Kasumi-1 (cell line): Measurements from ENCODE around the gene TBCD.
"Not testable (repeated sequence)": the region's sequence is repeated elsewhere in the genome, so short reads cannot be mapped to it uniquely, and the experiment has no call there.

ENCODE experiments used
- DNase-seq, 2 experiments: peaks; one replicate each; lab custom pipeline; 2025; lab: John Stamatoyannopoulos, UW

Gene TBCD

DNA sequence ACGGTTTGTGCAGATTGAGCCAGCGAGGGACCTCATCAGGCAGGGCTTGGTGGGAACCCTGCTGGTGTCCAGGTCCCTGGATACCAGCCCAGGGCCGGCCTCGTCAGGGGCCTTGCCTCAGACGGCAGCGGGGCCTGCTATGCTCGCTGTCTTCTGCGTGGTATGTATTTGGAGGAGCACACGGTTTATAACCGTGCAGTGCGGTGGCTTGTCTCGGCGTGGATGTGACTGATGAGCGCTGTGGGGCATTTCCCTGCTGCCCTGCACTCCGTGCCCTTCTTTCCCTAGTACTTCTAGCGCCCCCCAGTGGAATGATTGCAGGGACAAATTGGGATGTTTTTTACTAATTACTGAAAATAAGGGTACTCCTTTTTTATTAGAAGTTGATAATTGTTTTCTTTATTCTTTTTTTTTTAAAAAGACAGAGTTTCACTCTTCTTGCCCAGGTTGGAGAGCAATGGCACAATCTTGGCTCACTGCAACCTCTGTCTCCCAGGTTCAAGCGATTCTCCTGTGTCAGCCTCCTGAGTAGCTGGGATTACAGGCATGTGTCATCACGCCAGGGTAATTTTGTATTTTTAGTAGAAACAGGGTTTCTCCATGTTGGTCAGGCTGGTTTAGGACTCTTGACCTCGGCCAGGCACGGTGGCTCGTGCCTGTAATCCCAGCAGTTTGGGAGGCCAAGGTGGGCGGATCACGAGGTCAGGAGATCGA, 15.3 kb downstream of the TBCD start:
- DNase-seq, result peak; percentile 71 to 91

DNA sequence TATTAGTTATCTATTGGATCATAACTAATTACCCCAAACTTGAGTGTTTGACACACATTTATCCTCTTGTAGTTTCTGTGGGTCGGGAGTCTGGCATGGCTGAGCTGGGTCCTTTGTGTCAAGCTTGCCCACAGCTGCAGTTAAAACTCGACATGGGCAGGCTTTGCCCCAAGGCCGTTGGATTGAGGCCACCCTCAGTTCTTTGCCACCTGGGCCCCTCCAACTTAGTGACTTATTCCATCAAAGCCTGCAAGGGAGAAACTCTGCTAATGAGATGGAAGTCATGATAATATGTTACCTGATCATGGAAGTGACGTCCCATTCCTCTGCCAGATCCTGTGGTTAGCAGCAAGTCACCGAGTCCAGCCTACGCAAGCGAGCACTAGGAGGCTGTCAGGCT, 17.2 kb downstream of the TBCD start:
- DNase-seq, result no peak

DNA sequence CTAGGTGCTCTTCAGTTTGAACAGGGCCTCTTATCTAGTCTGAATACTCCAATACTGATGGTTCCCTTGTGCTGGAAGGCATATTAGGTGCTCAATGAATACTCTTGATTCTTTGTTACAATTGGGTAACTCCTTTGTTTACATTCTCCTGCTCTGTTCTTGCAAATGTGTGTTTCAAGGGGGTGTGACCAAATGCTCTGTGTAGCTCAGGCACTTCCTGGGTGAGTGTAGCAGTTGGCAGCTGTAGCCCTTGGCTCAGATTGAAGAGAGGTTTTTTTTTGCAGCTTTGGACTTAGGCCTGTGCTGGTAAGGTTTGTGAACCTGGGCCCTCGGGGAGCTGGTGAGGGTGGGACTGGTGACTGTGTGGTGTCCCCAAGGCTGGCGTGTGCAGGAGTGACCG, 20.2 kb downstream of the TBCD start:
- peak in 1 of 2 experiments; percentile 18 for DNase-seq

DNA sequence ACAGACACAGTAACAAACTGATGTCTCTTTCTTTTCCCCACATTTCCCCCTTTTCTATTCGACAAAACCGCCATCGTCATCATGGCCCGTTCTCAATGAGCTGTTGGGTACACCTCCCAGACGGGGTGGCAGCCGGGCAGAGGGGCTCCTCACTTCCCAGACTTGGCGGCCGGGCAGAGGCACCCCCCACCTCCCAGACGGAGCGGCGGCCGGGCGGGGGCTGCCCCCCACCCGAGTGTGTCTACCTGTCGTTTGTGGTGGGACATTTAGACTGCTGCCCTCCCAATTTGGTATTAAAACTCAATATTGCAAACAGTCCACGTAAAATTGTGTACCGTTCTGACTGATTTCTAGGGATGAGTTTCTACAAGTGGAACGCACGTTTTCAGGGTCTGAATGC, 22.6 kb downstream of the TBCD start:
- DNase-seq, result not testable (repeated sequence)

DNA sequence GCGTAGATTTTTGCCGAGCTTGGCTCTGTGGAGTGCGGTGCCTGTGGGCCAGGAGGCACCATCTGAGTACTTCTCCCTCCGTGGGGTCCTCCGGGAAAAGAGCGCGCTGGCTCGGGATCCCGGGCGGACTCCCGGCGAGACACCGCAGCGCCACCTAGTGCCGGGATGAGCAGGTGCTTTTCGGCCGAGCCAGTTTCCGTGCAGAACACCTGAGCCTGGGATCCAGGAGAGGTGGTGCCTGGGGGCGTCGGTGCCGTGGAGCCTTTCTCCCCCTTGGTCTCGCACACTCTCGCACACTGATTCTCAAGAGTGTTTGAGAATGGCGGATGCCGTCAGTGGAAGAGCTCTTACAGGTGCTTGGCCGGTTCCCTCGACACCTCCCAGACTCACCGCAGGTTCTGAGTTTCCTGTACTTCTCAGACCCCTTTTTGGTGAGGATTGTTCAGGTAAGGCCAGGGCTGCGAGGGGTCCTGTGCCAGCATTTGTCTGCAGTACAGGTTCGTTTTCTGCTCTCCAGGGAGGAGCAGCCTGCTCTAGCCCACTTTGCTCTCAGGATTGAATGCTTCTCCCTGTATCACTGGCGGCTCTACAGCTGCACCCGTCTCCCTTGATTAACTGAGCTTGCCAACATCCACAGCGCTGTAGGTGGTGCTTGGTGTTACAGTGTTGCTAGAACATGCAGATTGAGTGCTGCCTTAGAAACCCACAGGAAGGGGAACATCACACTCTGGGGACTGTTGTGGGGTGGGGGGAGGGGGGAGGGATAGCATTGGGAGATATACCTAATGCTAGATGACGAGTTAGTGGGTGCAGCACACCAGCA, 23.3 kb downstream of the TBCD start:
- peak; percentile 41 to 57 for DNase-seq

DNA sequence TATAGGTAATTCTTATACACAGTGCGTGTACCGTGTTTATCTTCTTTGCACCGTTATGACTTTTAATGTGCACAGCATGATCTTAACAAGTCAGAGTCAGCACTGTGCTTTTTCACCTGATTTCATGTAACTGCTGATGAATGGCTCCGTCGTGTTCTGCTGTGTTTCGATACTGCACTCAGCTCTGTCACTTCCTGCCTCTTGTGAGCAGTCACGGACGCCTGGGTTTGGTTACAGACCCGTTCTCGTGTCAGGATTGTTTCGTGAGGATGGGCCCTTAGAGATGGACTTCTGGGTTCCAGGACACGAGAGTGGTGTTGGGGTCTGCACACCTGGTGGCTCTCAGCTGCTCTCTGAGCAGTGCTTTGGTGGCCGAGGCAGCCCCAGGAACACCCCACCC, 24.6 kb downstream of the TBCD start:
- DNase-seq, result no peak

DNA sequence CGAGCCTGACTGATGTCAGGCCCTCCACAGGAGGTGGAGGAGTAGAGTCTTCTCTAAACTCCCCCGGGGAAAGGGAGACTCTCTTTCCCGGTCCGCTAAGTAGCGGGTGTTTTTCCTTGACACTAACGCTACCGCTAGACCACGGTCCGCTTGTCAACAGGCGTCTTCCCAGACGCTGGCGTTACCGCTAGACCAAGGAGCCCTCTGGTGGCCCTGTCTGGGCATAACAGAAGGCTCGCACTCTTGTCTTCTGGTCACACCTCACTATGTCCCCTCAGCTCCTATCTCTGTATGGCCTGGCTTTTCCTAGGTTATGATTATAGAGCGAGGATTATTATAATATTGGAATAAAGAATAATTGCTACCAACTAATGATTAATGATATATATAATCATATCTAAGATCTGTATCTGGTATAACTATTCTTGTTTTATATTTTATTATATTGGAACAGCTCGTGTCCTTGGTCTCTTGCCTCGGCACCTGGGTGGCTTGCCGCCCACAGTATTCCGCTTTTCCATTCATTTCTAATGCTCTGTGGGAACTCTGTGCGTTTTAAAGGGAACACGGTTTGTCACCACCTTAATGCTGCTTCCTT, 26.0 kb downstream of the TBCD start:
- DNase-seq, result not testable (repeated sequence)

DNA sequence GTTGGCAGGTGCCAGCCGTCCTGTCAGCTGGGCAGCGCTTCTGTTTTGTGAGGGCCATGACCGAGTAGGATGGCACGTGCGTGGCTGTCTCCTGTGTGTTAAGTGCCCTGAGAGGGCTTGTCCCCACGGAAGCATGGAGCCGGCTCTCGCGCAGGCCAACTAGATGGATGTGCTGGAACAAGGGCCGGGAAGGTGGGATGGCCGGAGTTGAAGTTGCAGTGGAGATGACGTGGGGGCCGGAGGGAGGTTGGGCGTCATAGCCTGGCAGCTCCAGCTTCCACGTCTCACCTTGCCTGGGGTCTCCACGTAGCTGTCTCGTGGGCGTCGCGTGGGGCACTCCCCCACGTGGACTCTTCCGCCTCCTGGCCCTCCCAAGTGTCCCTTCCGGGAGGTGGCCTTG, 27.7 kb downstream of the TBCD start:
- DNase-seq, result no peak

DNA sequence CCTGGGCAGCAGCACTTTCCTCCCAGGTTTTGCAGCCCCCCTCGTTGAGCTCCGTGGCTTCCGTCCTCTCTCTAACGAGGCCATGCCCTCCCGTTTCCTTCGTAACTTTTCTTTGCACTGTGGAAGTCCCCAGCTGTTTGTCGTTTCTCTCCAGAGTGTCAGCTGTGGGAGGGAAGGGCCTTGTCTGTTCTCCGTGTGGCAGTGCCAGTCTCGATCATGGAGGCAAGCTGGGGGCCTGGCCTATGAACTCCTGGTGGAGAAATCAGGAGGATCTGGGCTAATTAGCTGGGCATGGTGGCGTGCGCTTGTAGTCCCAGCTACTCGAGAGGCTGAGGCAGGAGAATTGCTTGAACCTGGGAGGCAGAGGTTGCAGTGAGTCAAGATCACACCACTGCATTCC, 28.3 kb downstream of the TBCD start:
- no peak for DNase-seq

DNA sequence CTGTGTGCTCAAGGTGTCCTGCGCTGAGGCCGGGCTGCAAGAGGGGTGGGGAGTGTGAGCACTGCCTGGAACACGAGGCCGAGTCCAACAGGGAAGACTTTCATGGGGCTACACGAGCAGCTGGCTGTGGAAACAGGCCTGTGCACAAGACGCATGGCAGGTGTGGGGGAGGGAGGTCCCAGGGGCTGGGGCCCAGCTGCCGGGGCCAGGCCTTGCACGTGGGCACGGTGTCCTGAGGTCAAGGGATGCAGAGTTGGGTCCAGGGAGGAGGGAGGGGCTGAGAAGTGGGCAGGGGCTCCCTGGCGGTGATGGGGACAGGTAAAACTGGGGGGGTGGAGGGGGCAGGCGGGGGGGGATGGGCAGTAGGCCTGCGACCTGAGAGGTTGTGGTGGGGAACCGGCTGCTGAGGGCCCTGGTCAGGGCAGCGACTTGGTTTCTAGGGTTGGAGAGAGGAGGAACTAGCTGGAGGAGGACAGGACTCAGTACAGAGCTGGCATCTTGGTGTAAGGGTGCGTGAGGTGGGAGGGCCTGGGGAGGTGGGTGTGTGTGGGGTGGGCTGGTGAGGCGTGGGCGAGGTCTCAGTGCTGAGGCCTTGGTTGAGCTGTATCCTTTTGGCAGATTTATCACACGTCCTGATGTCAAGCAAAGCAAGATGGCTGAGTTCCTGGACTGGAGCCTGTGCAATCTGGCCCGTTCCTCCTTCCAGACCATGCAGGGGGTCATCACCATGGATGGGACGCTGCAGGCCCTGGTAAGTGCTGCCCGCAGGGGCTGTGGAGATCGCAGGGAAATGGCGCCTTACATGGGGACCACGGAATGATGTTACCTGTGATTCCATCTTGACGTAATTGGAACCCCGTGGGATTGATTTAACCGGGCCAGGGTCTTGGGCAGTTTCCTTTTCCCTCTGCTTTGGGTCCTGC, 29.4 kb downstream of the TBCD start:
- DNase-seq, result no peak

DNA sequence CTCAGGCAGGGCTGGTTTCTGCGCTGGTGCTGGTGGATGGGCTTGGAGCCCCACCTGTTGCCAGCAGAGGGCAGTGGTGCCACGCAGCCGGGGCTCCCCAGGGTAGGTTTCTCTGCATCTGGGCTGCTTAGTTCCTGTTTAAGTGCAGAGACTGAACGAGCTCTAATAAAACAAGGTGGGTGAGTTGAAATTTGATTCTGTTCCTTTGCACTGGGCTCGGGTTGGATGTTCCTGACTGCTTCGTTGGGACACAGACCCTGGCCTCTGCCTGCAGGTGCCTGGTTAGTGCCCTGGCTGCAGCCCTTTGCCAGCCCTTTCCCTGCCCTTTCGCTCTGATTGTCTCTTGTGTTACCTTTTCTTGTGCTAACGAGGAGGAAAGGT, 30.0 kb downstream of the TBCD start:
- peak; percentile 92 to 94 for DNase-seq

DNA sequence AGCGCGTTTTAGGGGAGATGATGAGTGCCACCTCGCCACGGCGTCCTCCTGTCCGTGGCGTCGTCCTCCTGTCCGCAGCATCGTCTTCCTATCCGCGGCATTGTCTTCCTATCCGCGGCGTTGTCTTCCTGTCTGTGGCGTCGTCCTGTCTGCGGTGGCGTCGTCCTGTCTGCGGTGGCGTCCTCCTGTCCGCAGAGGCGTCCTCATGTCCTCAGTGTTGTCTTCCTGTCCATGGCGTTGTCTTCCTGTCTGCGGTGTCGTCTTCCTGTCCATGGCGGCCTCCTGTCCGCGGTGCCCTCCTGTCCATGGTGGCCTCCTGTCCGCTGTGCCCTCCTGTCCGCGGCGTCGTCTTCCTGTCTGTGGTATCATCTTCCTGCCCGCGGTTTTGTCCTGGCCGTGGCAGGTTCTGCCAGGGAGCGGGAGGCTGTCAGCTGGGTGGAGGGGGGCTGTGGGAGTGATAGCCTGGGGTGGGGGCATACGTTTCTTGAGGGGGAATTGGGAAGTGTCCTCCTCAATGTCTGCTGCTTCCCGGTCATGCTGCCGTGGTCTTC, 30.9 kb downstream of the TBCD start:
- no peak for DNase-seq

DNA sequence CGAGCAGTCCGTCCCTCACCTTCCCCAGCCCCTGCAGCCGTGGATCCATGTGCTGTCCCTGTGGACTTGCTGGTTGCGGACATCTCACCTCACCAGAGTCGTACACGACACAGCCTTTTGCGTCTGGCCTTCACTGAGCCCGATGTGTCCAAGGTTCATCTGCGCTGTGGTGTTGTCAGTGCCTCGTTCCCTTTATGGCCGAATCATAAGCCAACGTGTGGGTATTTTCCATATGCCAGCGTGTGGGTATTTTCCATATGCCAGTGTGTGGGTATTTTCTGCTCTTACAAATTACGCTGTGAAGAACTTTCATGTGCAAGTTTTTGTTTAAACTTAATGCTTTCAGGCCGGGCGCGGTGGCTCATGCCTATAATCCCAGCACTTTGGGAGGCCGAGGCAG, 31.6 kb downstream of the TBCD start:
- DNase-seq, result no peak

DNA sequence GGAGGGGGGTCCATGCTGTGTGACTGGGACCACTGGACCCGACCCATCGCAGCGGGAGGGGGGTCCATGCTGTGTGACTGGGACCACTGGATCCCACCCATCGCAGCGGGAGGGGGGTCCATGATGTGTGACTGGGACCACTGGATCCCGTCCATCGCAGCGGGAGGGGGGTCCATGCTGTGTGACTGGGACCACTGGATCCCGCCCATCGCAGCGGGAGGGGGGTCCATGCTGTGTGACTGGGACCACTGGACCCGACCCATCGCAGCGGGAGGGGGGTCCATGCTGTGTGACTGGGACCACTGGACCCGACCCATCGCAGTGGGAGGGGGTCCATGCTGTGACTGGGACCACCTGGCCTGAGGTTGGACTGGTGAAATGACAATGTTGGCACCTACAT, 33.7 kb downstream of the TBCD start:
- DNase-seq, result not testable (repeated sequence)

DNA sequence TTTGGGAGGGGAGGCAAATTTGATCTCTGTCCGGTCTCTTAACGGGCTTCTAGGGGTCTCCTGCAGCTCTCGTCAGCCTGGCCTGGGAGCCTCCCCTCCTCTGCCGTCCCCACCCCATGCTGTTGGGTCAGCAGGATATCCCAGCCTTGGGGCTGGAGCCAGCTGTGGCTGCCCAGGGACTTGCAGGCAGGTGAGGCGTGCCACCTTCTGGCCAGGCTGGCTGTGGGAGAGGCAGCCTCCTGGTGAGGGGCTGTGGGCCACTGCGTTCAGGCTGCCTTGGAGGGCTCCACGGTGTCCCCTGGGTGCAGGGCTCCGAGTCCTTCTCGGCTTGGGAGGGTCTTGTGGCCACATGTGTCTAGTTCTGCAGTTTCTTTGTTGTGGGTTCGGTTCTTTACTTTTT, 34.6 kb downstream of the TBCD start:
- DNase-seq, result no peak

DNA sequence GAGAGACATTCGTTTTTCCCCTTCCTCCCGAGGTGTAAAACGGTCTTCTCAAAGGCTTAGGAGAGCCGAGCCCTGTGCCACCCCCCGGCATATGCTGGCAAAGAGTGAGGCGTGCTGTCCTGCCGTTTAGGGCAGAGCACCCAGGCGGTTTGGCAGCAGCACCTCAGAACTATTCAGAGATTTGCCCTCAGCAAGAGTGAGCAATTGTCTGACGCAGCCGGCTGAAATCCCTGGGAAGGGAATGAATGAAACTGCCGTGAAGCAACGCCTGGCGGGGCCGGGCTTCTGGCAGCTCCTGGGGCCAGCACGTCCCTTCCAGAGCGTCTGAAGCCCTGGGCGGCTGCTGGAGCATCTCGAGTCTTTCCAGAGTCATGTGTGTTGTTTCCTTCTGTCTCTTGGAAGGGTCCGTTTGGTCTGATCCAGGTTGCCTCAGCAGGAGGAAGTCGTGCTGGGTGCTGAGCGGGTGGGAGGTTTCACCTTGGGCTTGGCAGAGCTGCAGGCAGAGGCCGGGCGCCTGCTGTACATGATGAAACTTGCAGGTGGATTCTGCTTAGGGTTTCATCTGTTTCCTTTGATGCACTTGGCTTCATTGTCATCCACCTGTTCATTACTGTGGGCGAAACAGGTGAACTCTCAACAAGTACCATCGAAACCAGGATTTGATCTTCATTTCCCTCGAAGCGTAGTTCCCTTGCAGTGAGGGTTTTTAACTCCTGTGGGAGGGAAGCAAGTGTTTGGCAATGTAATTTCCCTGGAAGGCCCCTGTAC, 35.4 kb downstream of the TBCD start:
- no peak for DNase-seq

DNA sequence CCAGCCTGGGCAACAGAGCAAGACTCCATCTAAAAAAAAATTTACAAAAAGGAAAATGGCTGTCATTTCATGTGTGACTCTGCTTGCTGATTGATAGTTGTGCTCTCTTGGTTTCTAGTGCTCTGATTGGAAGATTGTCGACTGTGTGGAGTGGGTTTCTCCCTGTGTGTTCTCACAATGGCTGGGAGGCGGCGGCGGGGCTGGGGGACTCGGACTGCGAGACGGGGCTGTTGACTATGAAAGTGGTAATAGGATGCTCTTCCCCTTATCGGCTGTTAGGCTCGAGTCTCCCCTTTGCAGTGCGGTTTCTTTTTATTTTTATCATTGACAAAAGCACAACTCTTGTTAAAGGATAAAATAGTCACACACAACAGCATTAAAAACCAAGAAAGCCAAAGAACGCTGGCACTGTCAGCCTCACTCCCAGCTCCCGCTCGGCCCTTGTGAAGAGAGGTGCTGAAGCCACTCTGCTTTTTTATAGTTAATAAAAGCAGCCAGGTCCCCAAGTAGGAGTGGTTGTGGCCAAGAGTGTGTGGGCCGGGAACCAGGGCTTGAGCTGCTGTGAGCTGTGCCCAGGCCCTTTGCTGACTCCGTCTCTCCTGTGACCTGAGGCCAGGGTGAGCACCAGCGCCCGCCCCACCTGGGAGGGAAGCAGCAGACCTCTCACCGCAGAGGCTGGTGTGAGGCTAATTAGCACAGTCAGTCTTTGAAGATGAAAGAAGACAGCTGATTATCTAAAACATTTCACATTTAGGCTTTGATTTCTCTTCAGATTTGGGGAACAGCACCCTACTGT, 36.5 kb downstream of the TBCD start:
- DNase-seq, result no peak

DNA sequence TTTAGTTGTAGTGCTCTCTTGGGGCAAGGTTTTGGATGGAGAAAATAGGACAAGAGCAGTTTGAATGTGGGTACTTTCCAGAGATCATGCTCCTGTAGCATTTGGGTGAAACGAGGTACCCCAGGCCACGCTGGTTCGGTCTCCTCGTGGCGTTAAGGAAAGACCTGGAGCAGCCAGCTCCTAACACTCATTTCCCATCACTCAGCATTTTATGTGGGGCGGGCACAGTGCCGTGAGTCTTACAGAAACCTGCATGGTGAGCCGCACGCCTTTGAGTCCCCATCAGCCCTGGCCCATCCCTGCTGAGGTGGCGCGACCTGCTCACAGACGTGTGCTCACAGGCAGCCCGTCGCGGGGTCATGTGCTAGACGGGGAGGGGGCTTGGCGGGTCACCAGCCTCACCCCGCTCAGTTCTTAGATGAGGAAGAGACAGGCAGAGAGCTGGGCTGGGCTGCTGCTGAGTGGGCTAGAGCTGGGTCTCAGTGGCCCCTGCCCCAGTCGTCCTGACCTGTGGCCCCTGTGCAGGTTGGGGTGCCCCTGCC, 37.3 kb downstream of the TBCD start:
- DNase-seq, result no peak

DNA sequence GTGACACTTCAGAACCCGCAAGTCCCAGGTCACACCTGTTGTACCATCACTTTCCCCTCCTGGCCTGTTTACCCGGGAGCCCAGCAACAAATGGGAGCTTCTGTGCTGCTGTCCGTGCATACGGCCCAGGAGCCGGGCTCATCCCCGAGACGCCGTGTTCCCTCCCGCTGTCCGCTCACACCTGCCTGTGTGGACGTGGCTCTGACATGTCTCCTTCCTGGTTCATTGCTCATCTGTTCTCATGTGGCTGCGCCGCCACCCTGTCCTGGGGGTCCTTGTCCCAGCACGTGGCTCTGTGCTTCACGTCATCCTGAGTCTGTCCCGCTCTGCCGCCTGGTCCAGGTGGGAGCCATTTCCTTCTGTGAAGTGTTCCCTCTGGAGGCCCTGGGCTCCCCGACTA, 37.9 kb downstream of the TBCD start:
- no peak for DNase-seq

DNA sequence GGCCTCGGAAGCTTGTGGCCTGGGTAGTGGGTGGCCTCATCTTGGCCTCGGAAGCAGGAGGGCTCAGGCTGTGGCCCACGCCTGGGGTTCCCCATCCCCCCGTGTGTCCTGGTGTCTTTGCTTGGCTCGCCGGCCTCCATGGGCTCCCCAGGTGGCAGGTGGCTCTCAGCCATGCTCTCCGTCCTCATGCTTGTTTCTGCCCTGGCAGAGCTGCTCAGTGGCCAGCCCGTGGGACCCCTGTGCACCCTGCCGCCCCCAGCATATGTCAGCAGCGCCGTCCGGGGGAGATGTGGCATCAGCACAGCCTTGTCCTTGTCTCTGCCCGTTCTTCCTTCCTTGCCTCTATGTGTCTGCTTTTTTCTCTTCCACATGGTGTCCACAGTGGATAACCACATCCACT, 38.5 kb downstream of the TBCD start:
- DNase-seq, result no peak
